Esophagus squamous epithelium (tissue), 4 donors: ENCODE data around the gene WHAMM.
"Not testable (repeated sequence)": the region's sequence is repeated elsewhere in the genome, so short reads cannot be mapped to it uniquely, and the experiment has no call there.

Experiments
- POLR2A ChIP-seq, 4 donors: fragments of 450-650 bp; IDR thresholded peaks; one replicate each; pipeline ENCODE4 v1.6.1; 2017; ENCODE audit warnings: antibody characterized with exemption in 4 of 4, mild to moderate bottlenecking in 4 of 4, moderate library complexity in 3 of 4
- TF ChIP-seq, protein P1 (sequence below), 6 experiments: fragments of 450-650 bp in 4 of 6; fragments of 200-600 bp in 2 of 6; sonication (generic) in 2 of 6; IDR thresholded peaks; one replicate each; pipeline ENCODE4 v1.5.1; 2016 to 2019; ENCODE audit warnings: antibody characterized with exemption in 6 of 6, mild to moderate bottlenecking in 4 of 6, moderate library complexity in 4 of 6

DNA sequence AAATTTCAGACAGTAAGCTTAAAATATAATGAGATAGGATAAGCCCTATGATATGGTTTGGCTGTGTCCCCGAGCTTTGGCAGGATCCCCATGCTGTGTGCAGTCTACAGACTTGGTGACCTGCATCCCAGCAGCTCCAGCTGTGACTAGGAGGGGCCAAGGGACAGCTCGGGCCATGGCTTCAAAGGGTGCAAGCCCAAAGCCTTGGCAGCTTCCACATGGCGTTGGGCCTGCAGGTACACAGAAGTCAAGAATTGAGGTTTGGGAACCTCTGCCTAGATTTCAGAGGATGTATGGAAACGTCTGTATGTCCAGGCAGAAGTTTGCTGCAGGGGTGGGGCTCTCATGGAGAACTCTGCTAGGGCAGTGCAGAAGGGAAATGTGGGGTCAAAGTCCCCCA is 56.2 kb downstream of the WHAMM start:
- TF ChIP-seq, protein P1, sequence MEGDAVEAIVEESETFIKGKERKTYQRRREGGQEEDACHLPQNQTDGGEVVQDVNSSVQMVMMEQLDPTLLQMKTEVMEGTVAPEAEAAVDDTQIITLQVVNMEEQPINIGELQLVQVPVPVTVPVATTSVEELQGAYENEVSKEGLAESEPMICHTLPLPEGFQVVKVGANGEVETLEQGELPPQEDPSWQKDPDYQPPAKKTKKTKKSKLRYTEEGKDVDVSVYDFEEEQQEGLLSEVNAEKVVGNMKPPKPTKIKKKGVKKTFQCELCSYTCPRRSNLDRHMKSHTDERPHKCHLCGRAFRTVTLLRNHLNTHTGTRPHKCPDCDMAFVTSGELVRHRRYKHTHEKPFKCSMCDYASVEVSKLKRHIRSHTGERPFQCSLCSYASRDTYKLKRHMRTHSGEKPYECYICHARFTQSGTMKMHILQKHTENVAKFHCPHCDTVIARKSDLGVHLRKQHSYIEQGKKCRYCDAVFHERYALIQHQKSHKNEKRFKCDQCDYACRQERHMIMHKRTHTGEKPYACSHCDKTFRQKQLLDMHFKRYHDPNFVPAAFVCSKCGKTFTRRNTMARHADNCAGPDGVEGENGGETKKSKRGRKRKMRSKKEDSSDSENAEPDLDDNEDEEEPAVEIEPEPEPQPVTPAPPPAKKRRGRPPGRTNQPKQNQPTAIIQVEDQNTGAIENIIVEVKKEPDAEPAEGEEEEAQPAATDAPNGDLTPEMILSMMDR (IDR thresholded peaks at IDR 0.05), result not testable (repeated sequence)
- TF ChIP-seq POLR2A (IDR thresholded peaks at IDR 0.05), result not testable (repeated sequence)
